ENCODE measurements around the gene FKBP7. TPM values are rescaled to one million over a fixed set of nuclear protein-coding genes. Genes with fewer than 3 reads are reported as not detected.
A peak's percentile ranks its signal among the peaks of the same experiment; 100 is the strongest.
"Not testable (repeated sequence)": the region's sequence is repeated elsewhere in the genome, so short reads cannot be mapped to it uniquely, and the experiment has no call there.

The FKBP7 gene, protein sequence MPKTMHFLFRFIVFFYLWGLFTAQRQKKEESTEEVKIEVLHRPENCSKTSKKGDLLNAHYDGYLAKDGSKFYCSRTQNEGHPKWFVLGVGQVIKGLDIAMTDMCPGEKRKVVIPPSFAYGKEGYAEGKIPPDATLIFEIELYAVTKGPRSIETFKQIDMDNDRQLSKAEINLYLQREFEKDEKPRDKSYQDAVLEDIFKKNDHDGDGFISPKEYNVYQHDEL
- 1 to 10 TPM; 1.7 to 2.6 TPM for total RNA-seq

DNA sequence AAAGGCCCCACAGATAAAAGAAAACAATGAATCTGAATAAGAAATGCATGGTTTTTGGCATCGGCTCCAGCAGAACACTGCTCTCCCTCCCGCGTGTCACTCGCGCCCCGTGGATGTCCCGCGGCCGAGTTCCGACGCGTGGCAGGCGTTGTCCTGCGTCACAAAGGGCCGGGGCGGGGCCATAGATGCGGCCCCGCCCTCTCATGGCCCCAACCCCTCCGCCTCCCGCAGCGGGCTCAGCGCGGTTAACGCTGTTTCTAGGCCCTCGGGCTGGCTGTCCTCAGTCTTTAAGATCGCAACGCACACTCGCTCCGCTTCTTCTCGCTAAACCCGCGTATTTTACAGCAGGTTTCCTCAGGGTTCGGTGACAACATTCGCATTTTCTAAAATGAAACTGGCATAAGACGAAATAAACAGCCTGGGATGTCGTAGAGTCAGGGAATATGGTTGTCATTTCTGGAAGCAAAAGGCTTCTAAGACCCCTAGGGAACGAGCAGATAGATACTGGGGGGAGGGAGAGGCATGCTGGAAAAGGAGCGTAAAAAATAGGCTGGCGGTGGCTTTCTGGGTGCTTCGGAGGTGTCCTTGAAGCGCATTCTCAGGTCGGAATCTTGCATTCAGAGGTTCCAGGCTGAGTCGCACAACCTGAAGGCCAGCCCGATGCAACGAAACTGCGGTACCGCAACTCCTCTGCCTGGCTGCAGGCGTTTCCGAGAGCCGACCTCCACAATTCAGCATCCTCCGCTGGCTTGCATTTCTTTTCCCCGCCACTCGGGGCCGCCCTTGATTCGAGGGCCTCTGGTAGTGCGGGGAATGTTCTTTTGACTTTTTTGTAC, at the start of gene FKBP7:
FKBP7 (minus strand) TSS at position 162 of the 836 bp plus-strand sequence; CDS start at position 61, 101 bp downstream.
- Mint-ChIP-seq H3K27me3 (no peaks in the 10 kb centered on the region), H3K4me3 (peak within 1 kb of the TSS; percentile 99), H3K27ac (peak within 1 kb of the TSS; percentile 98), H3K4me1 (peaks cover 13% of the 10 kb centered on the region), H3K36me3 (ENCODE audit: low read depth) (no peaks in the 10 kb centered on the region), H3K9me3 (no peaks in the 10 kb centered on the region)
- peak; percentile 75 for ATAC-seq (replicated peaks)

DNA sequence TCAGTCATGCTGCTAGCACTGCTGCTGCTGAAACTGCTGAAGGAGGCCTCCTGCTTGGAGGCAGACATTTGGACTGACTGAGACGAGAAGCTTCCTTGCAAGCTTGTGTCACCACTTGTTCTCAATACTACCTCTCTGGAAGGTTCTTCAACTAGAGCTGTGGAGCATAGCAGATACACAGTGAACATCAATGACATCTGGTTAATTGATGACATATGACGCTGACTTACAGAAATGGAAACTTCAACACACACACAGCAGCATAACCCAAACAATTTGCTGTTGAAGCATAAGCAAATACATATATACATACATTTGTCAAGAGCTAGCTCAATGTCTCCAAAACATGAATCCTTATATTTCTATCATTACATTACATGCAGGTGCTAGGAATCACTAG, 49.2 kb upstream of the FKBP7 start:
- Mint-ChIP-seq H3K4me3 (no peak overlapping the region), H3K9me3 (no peaks in the 10 kb centered on the region), H3K27ac (no peak overlapping the region), H3K36me3 (ENCODE audit: low read depth) (peaks cover 59% of the 10 kb centered on the region), H3K4me1 (peaks cover 38% of the 10 kb centered on the region), H3K27me3 (no peaks in the 10 kb centered on the region)
- ATAC-seq (replicated peaks): no peak

DNA sequence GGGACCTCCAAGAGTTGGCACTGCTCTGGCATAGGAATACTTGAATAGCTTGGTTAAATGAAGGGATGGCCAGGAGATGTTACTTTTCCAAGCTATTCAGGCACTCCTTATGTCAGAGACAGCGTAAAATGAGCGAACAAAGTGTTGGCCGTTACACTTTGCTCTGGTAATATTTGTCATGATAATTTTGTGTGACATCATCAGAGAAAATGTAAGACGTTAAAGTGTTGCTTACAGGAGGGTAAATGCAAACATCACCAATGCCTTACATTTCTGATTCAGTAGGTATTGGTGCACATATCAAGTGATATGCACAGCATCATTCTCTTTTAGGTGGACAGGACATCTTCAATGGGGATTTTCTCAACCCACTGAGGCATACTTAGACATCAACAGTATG, 47.9 kb upstream of the FKBP7 start:
- no peaks in the 10 kb centered on the region for H3K9me3 Mint-ChIP-seq
- H3K4me1 Mint-ChIP-seq: peaks cover 35% of the 10 kb centered on the region
- H3K27ac Mint-ChIP-seq: no peak overlapping the region
- no peaks in the 10 kb centered on the region for H3K27me3 Mint-ChIP-seq
- peak overlapping the region; percentile 95 for H3K4me3 Mint-ChIP-seq
- H3K36me3 Mint-ChIP-seq (ENCODE audit: low read depth): peaks cover 46% of the 10 kb centered on the region
- ATAC-seq (replicated peaks): no peak

DNA sequence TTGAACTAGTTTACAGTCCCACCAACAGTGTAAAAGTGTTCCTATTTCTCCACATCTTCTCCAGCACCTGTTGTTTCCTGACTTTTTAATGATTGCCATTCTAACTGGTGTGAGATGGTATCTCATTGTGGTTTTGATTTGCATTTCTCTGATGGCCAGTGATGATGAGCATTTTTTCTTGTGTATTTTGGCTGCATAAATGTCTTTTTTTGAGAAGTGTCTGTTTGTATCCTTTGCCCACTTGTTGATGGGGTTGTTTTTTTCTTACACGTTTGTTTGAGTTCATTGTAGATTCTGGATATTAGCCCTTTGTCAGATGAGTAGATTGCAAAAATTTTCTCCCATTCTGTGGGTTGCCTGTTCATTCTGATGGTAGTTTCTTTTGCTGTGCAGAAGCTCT, 47.1 kb upstream of the FKBP7 start:
- not testable (repeated sequence) for ATAC-seq (replicated peaks); H3K27me3 Mint-ChIP-seq; H3K27ac Mint-ChIP-seq; H3K9me3 Mint-ChIP-seq
- H3K4me1 Mint-ChIP-seq: peaks cover 31% of the 10 kb centered on the region
- peak overlapping the region; percentile 95 for H3K4me3 Mint-ChIP-seq
- H3K36me3 Mint-ChIP-seq (ENCODE audit: low read depth): peaks cover 38% of the 10 kb centered on the region

DNA sequence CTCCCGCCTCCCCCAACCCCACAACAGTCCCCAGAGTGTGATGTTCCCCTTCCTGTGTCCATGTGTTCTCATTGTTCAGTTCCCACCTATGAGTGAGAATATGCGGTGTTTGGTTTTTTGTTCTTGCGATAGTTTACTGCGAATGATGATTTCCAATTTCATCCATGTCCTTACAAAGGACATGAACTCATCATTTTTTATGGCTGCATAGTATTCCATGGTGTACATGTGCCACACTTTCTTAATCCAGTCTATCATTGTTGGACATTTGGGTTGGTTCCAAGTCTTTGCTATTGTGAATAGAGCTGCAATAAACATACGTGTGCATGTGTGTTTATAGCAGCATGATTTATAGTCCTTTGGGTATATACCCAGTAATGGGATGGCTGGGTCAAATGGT, 46.6 kb upstream of the FKBP7 start:
- not testable (repeated sequence) for H3K27me3 Mint-ChIP-seq; ATAC-seq (replicated peaks); H3K9me3 Mint-ChIP-seq; H3K27ac Mint-ChIP-seq
- H3K36me3 Mint-ChIP-seq (ENCODE audit: low read depth): peaks cover 36% of the 10 kb centered on the region
- peak overlapping the region; percentile 95 for H3K4me3 Mint-ChIP-seq
- peaks cover 27% of the 10 kb centered on the region for H3K4me1 Mint-ChIP-seq

DNA sequence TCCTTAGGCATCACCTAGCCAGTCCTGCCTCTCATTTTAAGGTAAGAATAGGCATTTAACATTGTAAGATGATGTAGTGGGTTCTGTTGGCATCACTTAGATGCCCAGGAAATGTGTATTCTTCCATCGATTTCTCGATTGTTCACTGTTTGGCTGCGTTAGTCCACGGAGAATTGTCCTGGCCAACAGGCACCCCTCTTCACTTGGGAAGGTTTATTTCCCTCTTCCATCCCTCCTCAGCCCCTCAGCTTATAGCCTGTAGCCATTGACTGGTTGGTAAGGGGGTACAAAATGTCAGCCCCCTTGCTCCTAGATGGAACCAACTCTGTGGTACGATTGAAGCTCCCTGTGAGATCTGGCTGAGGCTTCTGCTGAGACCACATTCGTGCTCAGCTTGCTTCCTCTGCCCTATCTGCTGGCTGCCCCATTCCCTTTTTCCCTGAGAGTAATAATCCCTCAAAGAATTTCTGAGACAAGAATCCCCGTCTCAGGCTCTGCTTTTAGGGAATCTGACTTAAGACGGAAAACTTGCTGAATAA, 45.3 kb upstream of the FKBP7 start:
- no peak for ATAC-seq (replicated peaks)
- H3K9me3 Mint-ChIP-seq: no peaks in the 10 kb centered on the region
- peaks cover 27% of the 10 kb centered on the region for H3K4me1 Mint-ChIP-seq
- H3K27ac Mint-ChIP-seq: peak overlapping the region; percentile 73
- H3K4me3 Mint-ChIP-seq: peak overlapping the region; percentile 95
- peaks cover 37% of the 10 kb centered on the region for H3K36me3 Mint-ChIP-seq (ENCODE audit: low read depth)
- no peaks in the 10 kb centered on the region for H3K27me3 Mint-ChIP-seq

DNA sequence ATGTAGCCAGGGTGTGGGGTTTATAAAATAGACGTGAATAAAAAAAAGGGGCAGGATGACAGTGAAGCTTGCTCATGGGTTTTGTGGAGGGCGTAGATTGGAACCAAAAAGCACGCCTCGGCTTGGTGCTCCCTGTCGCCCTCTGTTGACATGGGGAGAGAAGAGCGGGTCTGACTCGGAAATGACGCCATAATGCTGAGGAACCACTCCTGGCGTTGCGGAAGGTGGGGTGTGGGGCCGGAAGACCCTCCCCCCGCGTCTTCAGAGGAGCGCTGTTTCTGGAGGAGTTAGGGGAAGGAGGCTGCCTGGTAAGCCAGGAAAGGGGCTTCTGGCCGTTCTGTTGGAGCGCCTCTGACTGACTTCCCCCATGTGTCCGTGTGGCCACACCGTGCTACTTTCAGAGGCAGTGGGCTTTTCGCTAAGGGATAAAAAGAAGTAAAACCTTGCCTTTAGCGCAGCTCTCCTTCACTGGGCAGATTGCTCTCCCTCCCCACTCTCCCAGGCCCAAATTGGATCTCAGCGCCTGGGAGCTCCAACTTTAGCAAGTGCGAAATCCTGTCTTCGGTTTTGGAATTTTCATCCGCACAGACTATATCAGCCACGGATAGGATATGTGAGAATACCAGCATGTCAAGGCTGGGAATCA, 44.7 kb upstream of the FKBP7 start:
- H3K4me3 Mint-ChIP-seq: peak overlapping the region; percentile 95
- no peaks in the 10 kb centered on the region for H3K9me3 Mint-ChIP-seq
- peaks cover 26% of the 10 kb centered on the region for H3K4me1 Mint-ChIP-seq
- ATAC-seq (replicated peaks): peak; percentile 73
- H3K27me3 Mint-ChIP-seq: no peaks in the 10 kb centered on the region
- H3K36me3 Mint-ChIP-seq (ENCODE audit: low read depth): peaks cover 40% of the 10 kb centered on the region
- peak overlapping the region; percentile 73 for H3K27ac Mint-ChIP-seq

DNA sequence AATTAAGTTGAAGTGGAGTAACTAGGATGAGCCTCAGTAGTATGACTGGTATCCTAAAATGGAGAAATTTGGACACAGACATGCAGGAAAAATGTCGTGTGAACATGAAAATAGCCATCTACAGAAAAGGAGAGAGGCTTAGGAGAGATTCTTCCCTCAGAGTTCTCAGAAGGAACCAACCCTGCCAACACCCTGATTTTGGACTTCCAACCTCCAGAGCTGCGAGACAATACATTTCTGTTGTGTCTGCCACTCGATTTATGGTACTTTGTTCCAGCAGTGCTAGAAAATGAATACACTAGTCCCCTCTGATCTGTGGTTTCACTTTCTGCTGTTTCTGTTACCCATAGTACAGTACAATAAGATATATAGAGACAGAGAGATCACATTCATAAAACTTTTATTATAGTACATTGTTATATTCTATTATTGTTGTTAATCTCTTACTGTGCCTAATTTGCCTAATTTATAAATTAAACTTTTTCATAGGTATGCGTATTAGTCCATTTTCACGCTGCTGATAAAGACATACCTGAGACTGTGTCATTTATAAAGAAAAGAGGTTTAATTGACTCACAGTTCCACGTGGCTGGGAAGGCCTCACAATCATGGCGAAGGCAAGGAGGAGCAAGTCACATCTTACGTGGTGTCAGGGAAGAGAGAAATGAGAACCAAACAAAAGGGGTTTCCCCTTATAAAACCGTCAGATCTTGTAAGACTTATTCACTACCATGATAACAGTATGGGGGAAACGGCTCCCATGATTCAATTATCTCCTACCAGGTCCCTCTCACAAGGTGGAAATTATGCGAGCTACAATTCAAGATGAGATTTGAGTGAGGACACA, 43.1 kb upstream of the FKBP7 start:
- Mint-ChIP-seq H3K27ac (peak overlapping the region; percentile 73), H3K9me3 (no peaks in the 10 kb centered on the region), H3K36me3 (ENCODE audit: low read depth) (peaks cover 43% of the 10 kb centered on the region), H3K4me1 (peaks cover 23% of the 10 kb centered on the region), H3K4me3 (peak overlapping the region; percentile 95), H3K27me3 (no peaks in the 10 kb centered on the region)
- ATAC-seq (replicated peaks): peak; percentile 88

DNA sequence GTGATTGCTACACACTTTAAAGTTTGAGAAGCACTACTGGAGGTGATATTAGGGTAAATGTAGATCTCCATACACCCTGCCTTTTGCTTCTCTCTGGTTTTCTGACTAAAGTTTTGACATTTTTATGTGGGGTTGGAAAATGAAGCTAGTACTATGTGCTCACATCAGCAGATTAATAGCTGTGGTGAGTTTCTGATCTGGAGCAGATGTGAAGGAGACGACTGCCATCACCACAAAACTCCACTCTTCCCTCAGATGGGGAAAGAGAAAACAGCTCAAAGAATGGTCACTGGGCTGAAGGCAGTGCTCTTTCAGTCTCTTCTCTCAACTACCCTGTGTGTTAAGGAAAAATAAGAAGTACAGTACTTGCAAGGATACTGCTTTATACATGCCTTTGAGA, 39.1 kb upstream of the FKBP7 start:
- no peak overlapping the region for H3K27ac Mint-ChIP-seq
- peaks cover 39% of the 10 kb centered on the region for H3K36me3 Mint-ChIP-seq (ENCODE audit: low read depth)
- H3K4me3 Mint-ChIP-seq: no peak overlapping the region
- H3K9me3 Mint-ChIP-seq: no peaks in the 10 kb centered on the region
- ATAC-seq (replicated peaks): no peak
- no peaks in the 10 kb centered on the region for H3K27me3 Mint-ChIP-seq
- H3K4me1 Mint-ChIP-seq: peaks cover 29% of the 10 kb centered on the region

DNA sequence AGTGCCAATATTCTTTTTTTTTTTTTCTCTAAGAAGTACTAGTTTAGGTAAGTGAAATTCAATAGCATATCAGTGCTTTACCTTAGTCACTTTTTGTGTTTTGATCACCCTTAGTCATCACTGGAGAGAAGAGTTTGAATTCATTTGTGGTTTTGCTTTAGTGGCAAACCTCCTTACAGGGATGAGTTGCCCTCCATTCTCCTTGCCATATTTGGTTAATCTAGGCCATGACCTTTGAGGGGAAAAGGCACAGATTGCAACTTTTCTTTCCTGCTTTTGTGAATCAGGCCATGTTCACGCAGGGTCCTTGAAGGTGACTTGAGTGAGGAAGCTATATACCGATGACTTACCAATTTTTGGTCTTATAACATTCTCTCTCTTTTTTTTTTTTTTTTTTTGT, 36.3 kb upstream of the FKBP7 start:
- Mint-ChIP-seq H3K36me3 (ENCODE audit: low read depth) (peaks cover 61% of the 10 kb centered on the region), H3K27ac (peak overlapping the region; percentile 94), H3K4me3 (peak overlapping the region; percentile 71), H3K4me1 (peaks cover 29% of the 10 kb centered on the region), H3K27me3 (no peaks in the 10 kb centered on the region), H3K9me3 (no peaks in the 10 kb centered on the region)
- ATAC-seq (replicated peaks): peak; percentile 91

DNA sequence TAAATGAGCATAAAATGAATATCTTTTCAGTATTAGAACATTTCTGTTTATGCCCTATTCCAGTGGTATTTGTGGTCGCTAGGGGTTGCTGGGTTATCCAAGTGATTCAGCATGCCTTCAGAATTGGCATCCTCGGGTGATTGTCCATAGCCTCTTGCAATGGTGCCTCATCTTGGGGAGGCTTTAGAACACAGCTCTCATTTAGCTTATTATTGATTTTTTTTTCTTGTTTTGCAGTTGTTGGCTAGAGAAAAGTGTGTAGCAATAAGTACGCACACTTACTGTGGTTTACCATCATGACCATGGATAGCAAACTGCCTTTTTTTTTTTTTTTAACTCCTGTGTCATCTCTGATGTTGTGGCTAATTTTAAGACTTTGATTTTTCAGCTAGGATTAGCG, 35.5 kb upstream of the FKBP7 start:
- Mint-ChIP-seq H3K9me3 (no peaks in the 10 kb centered on the region), H3K27ac (peak overlapping the region; percentile 94), H3K36me3 (ENCODE audit: low read depth) (peaks cover 60% of the 10 kb centered on the region), H3K4me1 (peaks cover 29% of the 10 kb centered on the region), H3K4me3 (peak overlapping the region; percentile 71), H3K27me3 (no peaks in the 10 kb centered on the region)
- ATAC-seq (replicated peaks): no peak

DNA sequence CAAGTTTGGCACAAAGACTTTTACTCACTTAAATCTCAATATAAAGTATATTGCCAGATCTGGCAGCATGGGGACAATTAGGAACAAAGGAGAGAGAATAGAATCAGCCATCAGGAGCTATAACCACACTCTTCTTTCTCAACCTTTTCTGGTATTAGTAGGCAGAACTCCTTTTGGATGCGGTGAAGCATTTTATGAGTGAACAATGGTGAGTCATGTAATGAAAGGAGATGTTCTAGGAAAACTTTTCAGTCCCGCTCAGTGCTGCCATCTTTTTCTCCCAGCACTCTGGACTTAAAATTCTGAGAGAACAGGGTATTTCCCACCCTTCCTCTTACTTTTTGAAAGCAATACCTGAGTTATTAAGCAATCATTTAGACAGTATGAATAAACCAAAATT, 34.1 kb upstream of the FKBP7 start:
- peak; percentile 33 for ATAC-seq (replicated peaks)
- H3K36me3 Mint-ChIP-seq (ENCODE audit: low read depth): peaks cover 57% of the 10 kb centered on the region
- no peaks in the 10 kb centered on the region for H3K9me3 Mint-ChIP-seq
- no peaks in the 10 kb centered on the region for H3K27me3 Mint-ChIP-seq
- peak overlapping the region; percentile 7 for H3K4me3 Mint-ChIP-seq
- peak overlapping the region; percentile 54 for H3K27ac Mint-ChIP-seq
- H3K4me1 Mint-ChIP-seq: peaks cover 37% of the 10 kb centered on the region

DNA sequence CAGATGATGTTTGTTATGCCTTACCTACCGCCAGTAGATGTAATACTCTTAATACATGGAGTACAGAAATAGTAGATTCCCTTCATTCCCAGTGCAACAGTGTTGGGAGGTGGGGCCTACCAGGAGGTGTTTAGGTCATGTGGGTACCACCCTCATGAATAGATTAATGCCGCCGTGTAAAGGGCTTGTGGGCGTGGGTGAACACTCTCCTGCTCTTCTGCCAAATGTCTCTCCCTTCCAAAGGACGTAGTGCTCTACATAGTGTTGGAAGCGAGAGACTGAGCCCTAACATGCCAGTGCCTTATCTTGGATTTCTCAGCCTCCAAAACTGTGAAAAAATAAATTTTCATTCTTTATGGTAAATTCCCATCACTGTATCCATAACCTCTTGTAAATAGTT, 32.0 kb upstream of the FKBP7 start:
- H3K4me3 Mint-ChIP-seq: no peak overlapping the region
- no peak overlapping the region for H3K27ac Mint-ChIP-seq
- no peak for ATAC-seq (replicated peaks)
- peaks cover 44% of the 10 kb centered on the region for H3K4me1 Mint-ChIP-seq
- H3K27me3 Mint-ChIP-seq: no peaks in the 10 kb centered on the region
- H3K36me3 Mint-ChIP-seq (ENCODE audit: low read depth): peaks cover 69% of the 10 kb centered on the region
- H3K9me3 Mint-ChIP-seq: no peaks in the 10 kb centered on the region

DNA sequence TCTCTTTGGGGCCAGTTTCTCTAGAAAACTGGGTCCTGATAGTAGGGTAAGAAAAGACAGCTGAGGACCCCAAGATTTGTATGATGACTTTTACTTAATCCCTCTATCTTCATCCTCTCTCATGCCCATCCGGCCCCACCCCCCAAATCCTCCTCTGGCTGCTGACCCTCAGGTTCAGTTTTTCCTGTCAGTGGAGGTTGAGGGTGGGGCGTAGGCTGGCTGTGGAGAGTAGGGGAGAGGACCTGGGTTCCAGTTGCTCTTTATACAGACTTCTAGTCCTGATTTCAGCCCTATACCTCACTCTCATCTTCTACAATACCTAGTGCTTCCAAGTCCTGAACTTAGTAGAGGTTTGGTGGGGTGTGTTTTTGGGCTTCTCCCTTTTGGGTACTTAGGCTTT, 30.2 kb upstream of the FKBP7 start:
- peak overlapping the region; percentile 12 for H3K4me3 Mint-ChIP-seq
- H3K27me3 Mint-ChIP-seq: no peaks in the 10 kb centered on the region
- ATAC-seq (replicated peaks): no peak
- H3K36me3 Mint-ChIP-seq (ENCODE audit: low read depth): peaks cover 74% of the 10 kb centered on the region
- H3K9me3 Mint-ChIP-seq: no peaks in the 10 kb centered on the region
- H3K4me1 Mint-ChIP-seq: peaks cover 31% of the 10 kb centered on the region
- no peak overlapping the region for H3K27ac Mint-ChIP-seq
